ENCODE measurements around the gene HNRNPU.
A peak's percentile ranks its signal among the peaks of the same experiment; 100 is the strongest.

HNRNPU gene

DNA sequence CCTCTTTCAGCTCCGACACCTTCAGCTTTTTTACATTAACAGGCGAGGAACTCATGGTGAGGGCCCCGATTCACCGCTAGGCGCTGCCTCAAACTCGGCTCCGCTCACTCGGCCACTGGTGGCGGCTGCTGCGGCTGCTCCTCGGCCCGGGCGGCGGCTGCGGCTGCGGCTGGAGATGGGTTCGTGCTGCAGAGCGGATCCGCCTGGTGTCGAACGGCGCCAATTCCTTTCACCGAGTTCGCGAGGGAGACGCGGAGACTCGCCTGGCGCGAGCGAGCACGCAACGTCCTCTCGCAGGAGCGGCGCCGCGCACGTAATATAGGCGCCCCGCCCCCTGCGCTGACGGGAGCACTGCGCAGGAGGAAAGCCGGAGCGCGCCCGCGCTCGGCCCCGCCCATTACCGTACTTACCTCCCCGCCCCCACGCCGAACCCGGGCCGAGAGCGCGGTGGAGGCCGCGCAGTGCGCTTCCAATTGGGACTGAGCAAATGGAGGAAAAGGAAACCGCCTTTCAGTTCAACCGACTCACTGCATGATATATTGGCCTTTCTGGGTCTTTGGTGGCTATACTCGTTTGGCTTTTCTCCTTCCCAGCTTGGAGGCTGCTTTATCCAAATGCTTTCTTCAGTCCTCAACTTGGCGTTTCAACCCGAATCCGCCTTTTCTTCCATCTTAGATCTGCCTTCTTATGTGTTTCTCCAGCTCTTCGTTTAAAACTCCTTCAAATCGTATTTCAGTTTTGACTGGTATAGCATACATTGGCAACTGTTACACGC, at the start of gene HNRNPU (continued):
- TF ChIP-seq YY1 (tag by site-specific recombination; IDR thresholded peaks at IDR 0.05) = peak; percentile 86
- TF ChIP-seq, protein P1, sequence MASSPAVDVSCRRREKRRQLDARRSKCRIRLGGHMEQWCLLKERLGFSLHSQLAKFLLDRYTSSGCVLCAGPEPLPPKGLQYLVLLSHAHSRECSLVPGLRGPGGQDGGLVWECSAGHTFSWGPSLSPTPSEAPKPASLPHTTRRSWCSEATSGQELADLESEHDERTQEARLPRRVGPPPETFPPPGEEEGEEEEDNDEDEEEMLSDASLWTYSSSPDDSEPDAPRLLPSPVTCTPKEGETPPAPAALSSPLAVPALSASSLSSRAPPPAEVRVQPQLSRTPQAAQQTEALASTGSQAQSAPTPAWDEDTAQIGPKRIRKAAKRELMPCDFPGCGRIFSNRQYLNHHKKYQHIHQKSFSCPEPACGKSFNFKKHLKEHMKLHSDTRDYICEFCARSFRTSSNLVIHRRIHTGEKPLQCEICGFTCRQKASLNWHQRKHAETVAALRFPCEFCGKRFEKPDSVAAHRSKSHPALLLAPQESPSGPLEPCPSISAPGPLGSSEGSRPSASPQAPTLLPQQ (tag by site-specific recombination; IDR thresholded peaks at IDR 0.05) = peak; percentile 57; the same call in 1 of the 2 replicates
- peak; percentile 89 for TF ChIP-seq ZBTB17 (tag by site-specific recombination; IDR thresholded peaks at IDR 0.05)
- TF ChIP-seq EGR2 (tag by site-specific recombination; IDR thresholded peaks at IDR 0.05; ENCODE audit: low read depth) = peak; percentile 84
- TF ChIP-seq, protein P2, sequence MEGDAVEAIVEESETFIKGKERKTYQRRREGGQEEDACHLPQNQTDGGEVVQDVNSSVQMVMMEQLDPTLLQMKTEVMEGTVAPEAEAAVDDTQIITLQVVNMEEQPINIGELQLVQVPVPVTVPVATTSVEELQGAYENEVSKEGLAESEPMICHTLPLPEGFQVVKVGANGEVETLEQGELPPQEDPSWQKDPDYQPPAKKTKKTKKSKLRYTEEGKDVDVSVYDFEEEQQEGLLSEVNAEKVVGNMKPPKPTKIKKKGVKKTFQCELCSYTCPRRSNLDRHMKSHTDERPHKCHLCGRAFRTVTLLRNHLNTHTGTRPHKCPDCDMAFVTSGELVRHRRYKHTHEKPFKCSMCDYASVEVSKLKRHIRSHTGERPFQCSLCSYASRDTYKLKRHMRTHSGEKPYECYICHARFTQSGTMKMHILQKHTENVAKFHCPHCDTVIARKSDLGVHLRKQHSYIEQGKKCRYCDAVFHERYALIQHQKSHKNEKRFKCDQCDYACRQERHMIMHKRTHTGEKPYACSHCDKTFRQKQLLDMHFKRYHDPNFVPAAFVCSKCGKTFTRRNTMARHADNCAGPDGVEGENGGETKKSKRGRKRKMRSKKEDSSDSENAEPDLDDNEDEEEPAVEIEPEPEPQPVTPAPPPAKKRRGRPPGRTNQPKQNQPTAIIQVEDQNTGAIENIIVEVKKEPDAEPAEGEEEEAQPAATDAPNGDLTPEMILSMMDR (tag by site-specific recombination; IDR thresholded peaks at IDR 0.05) = peak; percentile 61
- TF ChIP-seq OSR2 (tag by site-specific recombination; IDR thresholded peaks at IDR 0.05) = peak; percentile 42; the same call in 1 of the 2 replicates

DNA sequence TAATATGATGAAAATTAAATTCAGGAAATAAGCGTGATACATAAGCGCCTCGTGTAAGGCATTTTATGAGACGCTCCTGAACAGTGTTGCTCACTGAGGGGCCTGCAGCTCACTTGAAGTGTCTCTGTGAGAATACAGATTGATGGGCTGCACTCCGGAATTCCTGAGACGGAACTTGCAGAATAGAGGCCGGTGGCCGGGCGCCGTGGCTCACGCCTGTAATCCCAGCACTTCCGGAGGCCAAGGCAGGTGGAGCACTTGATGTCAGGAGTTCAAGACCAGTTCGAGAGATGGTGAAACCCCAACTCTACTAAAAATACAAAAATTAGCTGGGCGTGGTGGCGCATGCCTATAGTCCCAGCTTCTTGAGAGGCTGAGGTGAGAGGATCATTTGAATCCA, 49.5 kb upstream of the HNRNPU start:
- ChIA-PET CTCF (no interaction called here), POLR2A (no interaction called here)
- no peak overlapping the region for H3K4me3 ChIP-seq (ENCODE audit: low read depth, low read length)
- TF ChIP-seq ZNF473 (tag by site-specific recombination; IDR thresholded peaks at IDR 0.05) (no peak), ZBTB20 (tag by site-specific recombination; IDR thresholded peaks at IDR 0.05) (0 out of 2 replicates have a peak, but pooled peaks have one; percentile 23), SCRT2 (tag by site-specific recombination; IDR thresholded peaks at IDR 0.05) (no peak)
- no peaks in the 10 kb centered on the region for H3K36me3 ChIP-seq (ENCODE audit: control insufficient read depth in 2 of 2, insufficient read depth in 1 of 2, low read length in 2 of 2)
- H3K4me1 ChIP-seq (ENCODE audit: control insufficient read depth, insufficient read depth, low read length) = no peaks in the 10 kb centered on the region
- no peak overlapping the region for H3K27ac ChIP-seq (ENCODE audit: extremely low read depth, low read depth, low read length)
- no peaks in the 10 kb centered on the region for H3K9me3 ChIP-seq (ENCODE audit: control insufficient read depth, insufficient read depth, low read depth, low read length)

DNA sequence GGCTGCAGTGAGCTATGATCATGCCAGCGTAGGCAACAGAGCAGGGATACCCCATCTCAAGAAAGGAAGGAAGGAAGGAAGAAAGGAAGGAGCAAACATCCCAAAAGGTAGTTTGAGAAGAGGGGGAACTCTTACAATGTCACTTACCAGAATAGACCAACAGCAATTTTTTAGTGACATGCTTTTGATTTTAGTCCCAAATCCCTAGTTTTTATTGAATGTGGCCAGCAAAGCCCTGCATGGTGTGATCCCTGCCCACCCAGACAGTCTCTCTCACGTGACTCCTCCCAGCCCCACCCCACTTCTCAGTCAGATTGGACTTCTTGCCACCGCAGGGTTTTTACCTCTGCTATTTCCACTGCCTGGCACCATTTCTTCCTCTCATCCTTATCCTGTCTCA, 39.8 kb upstream of the HNRNPU start:
- ChIA-PET POLR2A (no interaction called here), CTCF (no interaction called here)
- no peak overlapping the region for H3K4me3 ChIP-seq (ENCODE audit: low read depth, low read length)
- no peaks in the 10 kb centered on the region for H3K4me1 ChIP-seq (ENCODE audit: control insufficient read depth, insufficient read depth, low read length)
- H3K27ac ChIP-seq (ENCODE audit: extremely low read depth, low read depth, low read length) = no peak overlapping the region
- H3K36me3 ChIP-seq (ENCODE audit: control insufficient read depth in 2 of 2, insufficient read depth in 1 of 2, low read length in 2 of 2) = no peaks in the 10 kb centered on the region
- TF ChIP-seq, protein P3, sequence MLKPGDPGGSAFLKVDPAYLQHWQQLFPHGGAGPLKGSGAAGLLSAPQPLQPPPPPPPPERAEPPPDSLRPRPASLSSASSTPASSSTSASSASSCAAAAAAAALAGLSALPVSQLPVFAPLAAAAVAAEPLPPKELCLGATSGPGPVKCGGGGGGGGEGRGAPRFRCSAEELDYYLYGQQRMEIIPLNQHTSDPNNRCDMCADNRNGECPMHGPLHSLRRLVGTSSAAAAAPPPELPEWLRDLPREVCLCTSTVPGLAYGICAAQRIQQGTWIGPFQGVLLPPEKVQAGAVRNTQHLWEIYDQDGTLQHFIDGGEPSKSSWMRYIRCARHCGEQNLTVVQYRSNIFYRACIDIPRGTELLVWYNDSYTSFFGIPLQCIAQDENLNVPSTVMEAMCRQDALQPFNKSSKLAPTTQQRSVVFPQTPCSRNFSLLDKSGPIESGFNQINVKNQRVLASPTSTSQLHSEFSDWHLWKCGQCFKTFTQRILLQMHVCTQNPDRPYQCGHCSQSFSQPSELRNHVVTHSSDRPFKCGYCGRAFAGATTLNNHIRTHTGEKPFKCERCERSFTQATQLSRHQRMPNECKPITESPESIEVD (tag by site-specific recombination; IDR thresholded peaks at IDR 0.05) = no peak
- TF ChIP-seq ZNF366 (tag by site-specific recombination; conservative IDR thresholded peaks at IDR 0.05) = 0 out of 2 replicates have a peak, but pooled peaks have one; percentile 51
- TF ChIP-seq, protein P4, sequence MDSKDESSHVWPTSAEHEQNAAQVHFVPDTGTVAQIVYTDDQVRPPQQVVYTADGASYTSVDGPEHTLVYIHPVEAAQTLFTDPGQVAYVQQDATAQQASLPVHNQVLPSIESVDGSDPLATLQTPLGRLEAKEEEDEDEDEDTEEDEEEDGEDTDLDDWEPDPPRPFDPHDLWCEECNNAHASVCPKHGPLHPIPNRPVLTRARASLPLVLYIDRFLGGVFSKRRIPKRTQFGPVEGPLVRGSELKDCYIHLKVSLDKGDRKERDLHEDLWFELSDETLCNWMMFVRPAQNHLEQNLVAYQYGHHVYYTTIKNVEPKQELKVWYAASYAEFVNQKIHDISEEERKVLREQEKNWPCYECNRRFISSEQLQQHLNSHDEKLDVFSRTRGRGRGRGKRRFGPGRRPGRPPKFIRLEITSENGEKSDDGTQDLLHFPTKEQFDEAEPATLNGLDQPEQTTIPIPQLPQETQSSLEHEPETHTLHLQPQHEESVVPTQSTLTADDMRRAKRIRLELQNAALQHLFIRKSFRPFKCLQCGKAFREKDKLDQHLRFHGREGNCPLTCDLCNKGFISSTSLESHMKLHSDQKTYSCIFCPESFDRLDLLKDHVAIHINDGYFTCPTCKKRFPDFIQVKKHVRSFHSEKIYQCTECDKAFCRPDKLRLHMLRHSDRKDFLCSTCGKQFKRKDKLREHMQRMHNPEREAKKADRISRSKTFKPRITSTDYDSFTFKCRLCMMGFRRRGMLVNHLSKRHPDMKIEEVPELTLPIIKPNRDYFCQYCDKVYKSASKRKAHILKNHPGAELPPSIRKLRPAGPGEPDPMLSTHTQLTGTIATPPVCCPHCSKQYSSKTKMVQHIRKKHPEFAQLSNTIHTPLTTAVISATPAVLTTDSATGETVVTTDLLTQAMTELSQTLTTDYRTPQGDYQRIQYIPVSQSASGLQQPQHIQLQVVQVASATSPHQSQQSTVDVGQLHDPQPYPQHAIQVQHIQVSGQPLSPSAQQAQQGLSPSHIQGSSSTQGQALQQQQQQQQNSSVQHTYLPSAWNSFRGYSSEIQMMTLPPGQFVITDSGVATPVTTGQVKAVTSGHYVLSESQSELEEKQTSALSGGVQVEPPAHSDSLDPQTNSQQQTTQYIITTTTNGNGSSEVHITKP (tag by site-specific recombination; IDR thresholded peaks at IDR 0.05) = peak; percentile 68
- TF ChIP-seq ZFP41 (tag by site-specific recombination; IDR thresholded peaks at IDR 0.05; ENCODE audit: borderline replicate concordance) = no peak
- TF ChIP-seq KLF9 (tag by site-specific recombination; IDR thresholded peaks at IDR 0.05; ENCODE audit: low read depth) = no peak
- TF ChIP-seq GLI4 (tag by site-specific recombination; IDR thresholded peaks at IDR 0.05) = no peak
- TF ChIP-seq ZNF660 (tag by site-specific recombination; IDR thresholded peaks at IDR 0.05) = no peak
- TF ChIP-seq, protein P5, sequence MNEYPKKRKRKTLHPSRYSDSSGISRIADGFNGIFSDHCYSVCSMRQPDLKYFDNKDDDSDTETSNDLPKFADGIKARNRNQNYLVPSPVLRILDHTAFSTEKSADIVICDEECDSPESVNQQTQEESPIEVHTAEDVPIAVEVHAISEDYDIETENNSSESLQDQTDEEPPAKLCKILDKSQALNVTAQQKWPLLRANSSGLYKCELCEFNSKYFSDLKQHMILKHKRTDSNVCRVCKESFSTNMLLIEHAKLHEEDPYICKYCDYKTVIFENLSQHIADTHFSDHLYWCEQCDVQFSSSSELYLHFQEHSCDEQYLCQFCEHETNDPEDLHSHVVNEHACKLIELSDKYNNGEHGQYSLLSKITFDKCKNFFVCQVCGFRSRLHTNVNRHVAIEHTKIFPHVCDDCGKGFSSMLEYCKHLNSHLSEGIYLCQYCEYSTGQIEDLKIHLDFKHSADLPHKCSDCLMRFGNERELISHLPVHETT (tag by site-specific recombination; IDR thresholded peaks at IDR 0.05) = no peak
- no peak for TF ChIP-seq KLF7 (tag by site-specific recombination; IDR thresholded peaks at IDR 0.05; ENCODE audit: borderline replicate concordance)
- TF ChIP-seq ZBTB1 (tag by site-specific recombination; IDR thresholded peaks at IDR 0.05) = no peak
- no peak for TF ChIP-seq ZNF416 (tag by site-specific recombination; IDR thresholded peaks at IDR 0.05)
- no peak for TF ChIP-seq ZNF843 (tag by site-specific recombination; IDR thresholded peaks at IDR 0.05)
- no peak for TF ChIP-seq ZNF133 (tag by site-specific recombination; IDR thresholded peaks at IDR 0.05)
- TF ChIP-seq ZNF433 (tag by site-specific recombination; IDR thresholded peaks at IDR 0.05; ENCODE audit: low read depth) = no peak
- no peak for TF ChIP-seq SP3 (tag by site-specific recombination; IDR thresholded peaks at IDR 0.05)
- H3K9me3 ChIP-seq (ENCODE audit: control insufficient read depth, insufficient read depth, low read depth, low read length) = no peaks in the 10 kb centered on the region
